CD4-positive, alpha-beta T cell treated with Interleukin-6 for 4 hours (primary cell): ENCODE data around the gene STK32A.

Experiments used
- DNase-seq: peaks from one replicate; pipeline ENCODE4 v3.0.0-alpha.2; 2020; ENCODE audit warnings: mixed read lengths

Gene STK32A

GRCh38 chr5:147267082-147267832 is 32.4 kb downstream of the STK32A start:
- no peak for DNase-seq

GRCh38 chr5:147276497-147276896 is 41.7 kb downstream of the STK32A start:
- DNase-seq, result no peak

GRCh38 chr5:147286296-147286695 is 51.5 kb downstream of the STK32A start:
- no peak for DNase-seq

- no peak for DNase-seq
Measured at GRCh38 chr5:147287110-147287509, 52.3 kb downstream of the STK32A start.

GRCh38 chr5:147290261-147290660 is 55.4 kb downstream of the STK32A start:
- DNase-seq, result no peak

- no peak for DNase-seq
Measured at GRCh38 chr5:147303251-147303650, 68.4 kb downstream of the STK32A start.

- DNase-seq, result no peak
Measured at GRCh38 chr5:147303976-147304375, 69.2 kb downstream of the STK32A start.

- DNase-seq, result no peak
Measured at GRCh38 chr5:147305147-147305546, 70.3 kb downstream of the STK32A start.

GRCh38 chr5:147306351-147306750 is 71.5 kb downstream of the STK32A start:
- DNase-seq, result no peak

GRCh38 chr5:147307170-147307569 is 72.3 kb downstream of the STK32A start:
- no peak for DNase-seq

GRCh38 chr5:147309621-147310020 is 74.8 kb downstream of the STK32A start:
- no peak for DNase-seq

GRCh38 chr5:147310059-147310704 is 75.4 kb downstream of the STK32A start:
- DNase-seq, result no peak

GRCh38 chr5:147317978-147318684 is 83.3 kb downstream of the STK32A start:
- DNase-seq, result no peak

- DNase-seq, result no peak
Measured at GRCh38 chr5:147321569-147321968, 86.7 kb downstream of the STK32A start.

- DNase-seq, result no peak
Measured at GRCh38 chr5:147327421-147327820, 92.6 kb downstream of the STK32A start.

GRCh38 chr5:147327905-147328304 is 93.1 kb downstream of the STK32A start:
- DNase-seq, result no peak

- DNase-seq, result no peak
Measured at GRCh38 chr5:147332658-147333057, 97.8 kb downstream of the STK32A start.

GRCh38 chr5:147336876-147337275 is 102.0 kb downstream of the STK32A start:
- DNase-seq, result no peak

GRCh38 chr5:147339313-147339712 is 104.5 kb downstream of the STK32A start:
- no peak for DNase-seq

- no peak for DNase-seq
Measured at GRCh38 chr5:147340941-147341340, 106.1 kb downstream of the STK32A start.

GRCh38 chr5:147341345-147341744 is 106.5 kb downstream of the STK32A start:
- DNase-seq, result no peak

- DNase-seq, result no peak
Measured at GRCh38 chr5:147344861-147345260, 110.0 kb downstream of the STK32A start.

GRCh38 chr5:147346006-147346561 is 111.3 kb downstream of the STK32A start:
- no peak for DNase-seq

GRCh38 chr5:147348046-147348445 is 113.2 kb downstream of the STK32A start:
- DNase-seq, result no peak
